NCI-H526 treated with DMSO at 0.1 percent for 48 hours (cell line): Measurements from ENCODE around the gene RAP1GAP.

ENCODE experiments used
- DNase-seq: peaks from one replicate; lab custom pipeline; 2025; lab: John Stamatoyannopoulos, UW

Gene RAP1GAP

DNA sequence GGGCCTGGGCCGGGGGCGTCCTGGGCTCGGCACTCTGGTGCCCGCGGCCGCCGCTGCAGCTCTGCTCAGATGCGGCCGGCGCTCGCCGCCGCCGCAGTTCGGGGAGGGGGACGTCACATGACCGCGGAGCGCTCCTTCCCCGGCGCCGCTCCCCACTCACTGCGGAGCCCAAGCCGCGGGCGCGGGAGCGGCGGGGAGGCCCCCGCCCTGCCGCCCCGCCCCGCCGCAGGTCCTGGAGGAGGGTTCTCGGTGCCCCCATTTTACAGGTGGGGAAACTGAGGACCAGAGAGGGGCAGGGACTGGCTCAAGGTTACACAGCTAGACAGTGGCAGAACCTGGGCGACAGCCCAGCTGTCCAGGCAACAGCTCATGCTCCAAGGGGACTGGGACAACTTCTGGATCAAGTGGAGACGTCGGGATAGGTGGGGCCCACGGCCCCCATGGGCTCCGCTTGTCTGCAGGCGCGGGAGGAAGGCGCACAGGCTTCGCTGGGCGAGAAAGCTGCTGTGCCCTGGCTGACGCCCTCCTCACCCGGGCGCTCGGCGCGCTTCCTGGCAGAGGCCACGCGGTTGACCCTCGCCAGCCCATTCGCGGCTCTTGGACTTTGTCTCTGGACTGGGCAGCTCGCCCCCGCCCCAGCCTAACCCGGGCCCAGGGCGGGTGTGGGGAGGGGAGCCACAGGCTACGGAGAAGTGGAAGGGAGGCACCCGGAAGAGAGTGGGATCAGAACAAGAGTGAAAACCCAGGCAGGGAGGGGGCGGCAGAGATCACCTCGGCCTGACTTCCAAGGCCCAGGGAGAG is at the start of gene RAP1GAP:
TSS of gene RAP1GAP (minus strand) at position 100 of the 801 bp plus-strand sequence. CDS start 49,325 bp downstream, outside the sequence.
- DNase-seq = no peak

DNA sequence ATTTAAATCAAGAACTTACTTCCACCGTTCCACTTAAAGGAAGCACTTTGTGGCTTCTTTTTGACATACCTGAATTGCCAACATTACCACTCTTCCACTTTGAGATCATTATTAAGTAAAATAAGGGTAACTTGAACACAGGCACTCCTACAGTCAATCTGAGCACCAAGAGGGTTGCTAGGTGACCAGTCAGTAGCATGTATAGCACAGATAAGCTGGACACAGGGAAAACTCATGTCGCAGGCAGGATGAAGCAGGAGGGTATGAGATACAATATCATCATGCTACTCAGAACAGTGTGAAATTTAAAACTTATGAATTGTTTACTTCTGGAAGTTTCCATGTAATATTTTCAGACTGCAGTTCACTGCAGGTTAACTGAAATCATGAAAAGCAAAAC is 47.0 kb upstream of the RAP1GAP start:
- no peak for DNase-seq

- no peak for DNase-seq
Measured at GRCh38 chr1:21707891-21708290, 38.7 kb upstream of the RAP1GAP start.

GRCh38 chr1:21707086-21707840 is 38.1 kb upstream of the RAP1GAP start:
- no peak for DNase-seq

DNA sequence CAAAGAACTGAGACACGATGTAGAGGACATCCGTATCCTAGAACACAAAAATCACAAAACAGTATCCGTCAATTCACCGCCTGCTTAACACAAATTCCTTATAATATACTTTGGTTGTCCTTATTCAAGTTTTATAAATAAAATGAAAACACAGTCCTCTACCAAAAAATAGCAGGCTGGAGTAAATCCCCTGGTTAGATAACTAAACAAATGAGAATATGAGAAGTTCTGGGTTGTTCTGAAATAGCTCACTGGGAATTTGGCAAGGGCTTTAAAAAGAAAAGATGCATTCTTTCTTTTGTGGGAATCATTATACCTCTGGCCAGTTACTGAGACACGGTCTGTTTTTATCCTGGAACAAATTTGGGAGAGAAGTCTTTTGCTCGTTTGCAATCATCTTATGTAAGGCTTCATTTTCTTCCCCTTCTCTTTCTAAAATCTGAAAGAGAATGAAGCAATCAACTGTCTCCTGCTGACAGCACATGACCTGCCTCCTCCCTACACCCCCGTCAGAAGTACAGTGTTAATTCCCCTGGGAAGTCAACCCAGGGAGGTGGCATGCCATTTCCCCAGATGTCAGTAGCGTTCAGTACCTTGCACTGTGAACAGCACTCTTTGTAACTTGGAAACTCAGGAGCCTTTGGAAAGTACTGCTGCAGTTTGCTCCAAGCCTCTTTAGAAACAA is 37.1 kb upstream of the RAP1GAP start:
- no peak for DNase-seq

- DNase-seq = no peak
Measured at GRCh38 chr1:21705303-21705980, 36.3 kb upstream of the RAP1GAP start.

DNA sequence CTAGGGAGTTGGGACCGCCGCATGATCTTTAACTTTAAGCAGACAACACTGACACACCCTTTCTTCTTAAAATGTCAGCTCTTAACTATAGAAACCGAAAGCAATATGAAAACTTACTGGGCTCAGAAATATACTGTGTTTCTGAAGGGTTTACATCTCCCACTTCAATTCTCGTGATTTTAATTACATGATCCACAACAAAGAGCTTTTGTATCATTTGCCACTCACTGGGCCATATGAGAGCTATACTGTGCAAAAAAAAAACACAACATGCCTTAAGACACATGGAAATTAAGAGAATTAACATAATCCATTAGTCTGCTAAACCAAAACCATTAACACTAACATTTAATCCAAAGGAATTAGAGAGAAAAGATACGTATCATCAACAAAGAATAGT is 35.0 kb upstream of the RAP1GAP start:
- no peak for DNase-seq

GRCh38 chr1:21703318-21703963 is 34.3 kb upstream of the RAP1GAP start:
- DNase-seq = peak; percentile 3

GRCh38 chr1:21702780-21703179 is 33.6 kb upstream of the RAP1GAP start:
- no peak for DNase-seq

GRCh38 chr1:21701401-21701800 is 32.2 kb upstream of the RAP1GAP start:
- no peak for DNase-seq

- DNase-seq = no peak
Measured at GRCh38 chr1:21700094-21700493, 30.9 kb upstream of the RAP1GAP start.

DNA sequence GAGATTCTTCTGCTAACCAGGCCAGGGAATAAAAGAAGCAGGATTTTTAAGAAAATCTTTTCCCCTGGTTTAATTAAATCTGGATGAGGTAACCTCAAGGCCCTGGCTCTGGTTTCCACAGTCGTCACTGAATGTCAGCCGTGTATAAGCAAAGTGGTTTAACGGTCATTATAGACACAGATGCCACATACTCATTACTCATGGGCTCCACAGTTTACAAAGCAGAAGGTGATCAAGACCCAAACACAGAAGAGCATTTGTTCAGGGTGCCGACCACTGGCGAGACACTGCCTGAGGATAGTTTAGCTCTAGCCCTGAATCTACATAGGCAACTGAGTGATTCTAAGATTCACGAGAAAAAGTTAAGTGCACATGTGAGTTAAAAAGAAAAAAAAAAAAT is 27.8 kb upstream of the RAP1GAP start:
- DNase-seq = no peak

- no peak for DNase-seq
Measured at GRCh38 chr1:21693732-21694131, 24.6 kb upstream of the RAP1GAP start.

- DNase-seq = no peak
Measured at GRCh38 chr1:21691739-21692138, 22.6 kb upstream of the RAP1GAP start.

DNA sequence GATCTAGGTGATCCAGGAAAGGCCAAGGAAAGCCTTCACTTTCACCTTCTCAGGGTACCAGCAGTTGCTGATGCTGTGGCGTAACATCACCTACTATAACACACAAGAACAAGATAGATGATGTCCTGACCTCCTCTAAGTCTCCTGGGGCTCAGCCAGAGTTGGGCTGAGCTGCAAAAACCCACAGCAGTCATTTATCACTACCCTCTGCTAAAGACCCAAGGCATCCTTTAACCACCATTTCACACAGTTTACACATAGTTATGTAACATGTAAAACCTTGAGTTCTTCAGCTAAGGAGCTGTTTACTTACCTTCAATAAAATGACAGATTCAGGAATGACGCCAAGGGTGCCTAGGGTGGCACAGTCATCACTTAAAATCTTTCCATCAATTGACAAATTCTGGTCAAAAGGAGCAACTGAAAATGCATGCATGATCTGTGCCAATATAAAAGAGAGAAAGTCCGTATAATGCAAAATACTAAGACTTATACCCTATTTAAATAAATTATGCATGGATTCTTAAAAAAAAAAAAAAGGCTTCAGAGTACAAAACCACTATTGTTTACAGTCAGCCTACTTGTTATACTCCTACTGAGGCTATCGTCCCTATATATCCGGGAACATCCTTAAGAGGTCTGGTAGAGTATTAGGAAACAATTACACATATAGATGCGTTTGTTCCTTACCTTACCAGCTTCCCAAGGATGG is 20.7 kb upstream of the RAP1GAP start:
- no peak for DNase-seq

DNA sequence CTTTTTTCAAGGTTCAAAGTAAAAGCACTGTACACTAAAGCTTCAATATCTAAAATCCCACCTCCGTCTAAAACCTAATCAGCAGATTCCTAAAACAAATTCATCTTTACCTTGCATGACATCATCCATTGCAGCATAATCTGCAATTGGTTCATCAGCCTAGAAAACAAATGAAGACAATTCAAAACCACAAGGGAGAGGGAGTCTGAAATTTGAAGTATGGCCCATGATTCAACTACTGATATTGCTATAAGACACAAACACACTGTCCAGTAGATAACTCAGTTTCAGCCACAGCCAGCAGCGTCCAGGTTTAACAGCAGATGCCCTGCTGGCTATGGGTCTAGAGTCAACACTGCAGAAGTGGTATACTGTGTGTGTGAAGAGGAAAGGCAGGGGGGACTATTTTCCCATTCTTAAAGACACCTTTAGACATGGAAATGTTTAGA is 17.9 kb upstream of the RAP1GAP start:
- no peak for DNase-seq

GRCh38 chr1:21685946-21686678 is 17.0 kb upstream of the RAP1GAP start:
- DNase-seq = no peak

DNA sequence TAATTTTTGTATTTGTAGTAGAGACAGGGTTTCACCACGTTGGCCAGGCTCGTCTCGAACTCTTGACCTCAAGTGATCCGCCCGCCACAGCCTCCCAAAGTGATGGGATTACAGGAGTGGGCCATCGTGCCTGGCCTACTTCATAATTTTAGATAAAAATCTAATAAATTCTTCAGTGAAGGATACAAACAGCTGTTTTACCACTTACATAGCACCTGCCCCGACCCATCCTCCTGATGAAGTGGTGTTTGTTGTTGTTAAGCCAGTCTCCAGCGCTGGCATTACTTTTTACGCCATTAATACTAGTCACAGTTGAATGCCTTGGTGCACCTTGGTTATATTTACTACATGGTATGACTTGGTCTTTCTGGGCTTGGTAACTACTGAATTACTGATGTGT is 12.3 kb upstream of the RAP1GAP start:
- DNase-seq = no peak

- no peak for DNase-seq
Measured at GRCh38 chr1:21680918-21681317, 11.8 kb upstream of the RAP1GAP start.

DNA sequence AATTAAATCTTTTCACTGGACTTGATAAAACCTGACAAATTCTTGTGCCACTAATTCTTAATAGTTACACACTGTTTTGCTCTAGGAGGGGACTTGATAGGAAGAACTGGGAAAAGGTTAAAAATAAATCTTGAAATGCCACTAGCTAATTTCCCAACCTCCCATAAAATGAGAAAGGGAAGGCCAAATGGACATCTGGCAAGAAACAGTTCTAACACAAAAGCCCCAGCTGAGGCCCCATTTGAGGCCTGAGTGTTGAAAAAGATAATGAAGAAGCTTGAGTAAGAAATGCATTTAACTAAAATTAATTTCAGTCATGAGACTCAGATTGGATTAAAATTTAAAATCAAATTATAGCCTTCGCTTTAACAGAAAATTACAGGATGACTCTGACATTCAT is 11.2 kb upstream of the RAP1GAP start:
- DNase-seq = no peak
